Measurements from ENCODE around the gene NR0B2. TPM values are rescaled to one million over a fixed set of nuclear protein-coding genes. Genes with fewer than 3 reads are reported as not detected.

Gene NR0B2
- total and polyA plus RNA-seq, 4 donors: 28.0 TPM; not detected in 3

- intact Hi-C loops (cut with DNase I): no loop called here
- H3K4me3 ChIP-seq (ENCODE audit: low read length in 2 of 2): peak within 1 kb of the TSS; percentile 66 to 83
- H3K4me1 ChIP-seq (ENCODE audit: control insufficient read depth in 1 of 2, insufficient read depth in 2 of 2, low read length in 2 of 2): peaks cover 0 to 5% of the 10 kb centered on the region in 2 donors
- 1% methylated on average over 78 to 83 of the region's 83 CpGs for WGBS, 2 donors
- H3K9me3 ChIP-seq (ENCODE audit: control insufficient read depth, low read length): no peaks in the 10 kb centered on the region
- H3K27me3 ChIP-seq (ENCODE audit: control insufficient read depth in 1 of 2, insufficient read depth in 2 of 2, low read length in 1 of 2): no peaks in the 10 kb centered on the region
- peak; percentile 98 to 99 for DNase-seq
- peak within 1 kb of the TSS in 1 of 2 donors; percentile 71 for H3K27ac ChIP-seq (ENCODE audit: low read depth in 1 of 2, low read length in 2 of 2)
- no peaks in the 10 kb centered on the region for H3K36me3 ChIP-seq (ENCODE audit: control insufficient read depth in 1 of 2, insufficient read depth in 2 of 2, low read length in 1 of 2)
- ATAC-seq (ENCODE audit: low FRiP score): peak; percentile 99
Measured at GRCh38 chr1:26921540-26922430, 8.0 kb upstream of the NR0B2 start, which contains the start of gene NUDC. TSS of gene NUDC (plus strand) at chr1:26921743. CDS start at chr1:26921849, 106 bp downstream.

- H3K4me3 ChIP-seq (ENCODE audit: low read length in 2 of 2): peak overlapping the region in 1 of 2 donors; percentile 21
- ATAC-seq (ENCODE audit: low FRiP score) (peak; percentile 67), DNase-seq (no peak)
- no peaks in the 10 kb centered on the region for H3K9me3 ChIP-seq (ENCODE audit: control insufficient read depth, low read length)
- intact Hi-C loops (cut with DNase I): no loop called here
- 9 to 10% methylated on average over 7 of the region's 7 CpGs for WGBS, 2 donors
- H3K4me1 ChIP-seq (ENCODE audit: control insufficient read depth in 1 of 2, insufficient read depth in 2 of 2, low read length in 2 of 2): peaks cover 0 to 5% of the 10 kb centered on the region in 2 donors
- H3K36me3 ChIP-seq (ENCODE audit: control insufficient read depth in 1 of 2, insufficient read depth in 2 of 2, low read length in 1 of 2): no peaks in the 10 kb centered on the region
- peak overlapping the region in 1 of 2 donors; percentile 15 for H3K27ac ChIP-seq (ENCODE audit: low read depth in 1 of 2, low read length in 2 of 2)
- no peaks in the 10 kb centered on the region for H3K27me3 ChIP-seq (ENCODE audit: control insufficient read depth in 1 of 2, insufficient read depth in 2 of 2, low read length in 1 of 2)
Measured at GRCh38 chr1:26921126-26921539, 7.4 kb upstream of the NR0B2 start.

- H3K4me3 ChIP-seq (ENCODE audit: low read length in 2 of 2): no peak overlapping the region
- 49 to 52% methylated on average over 5 of the region's 5 CpGs for WGBS, 2 donors
- no peaks in the 10 kb centered on the region for H3K4me1 ChIP-seq (ENCODE audit: control insufficient read depth in 1 of 2, insufficient read depth in 2 of 2, low read length in 2 of 2)
- H3K27me3 ChIP-seq (ENCODE audit: control insufficient read depth in 1 of 2, insufficient read depth in 2 of 2, low read length in 1 of 2): no peaks in the 10 kb centered on the region
- DNase-seq: no peak
- ATAC-seq (ENCODE audit: low FRiP score): no peak
- no peaks in the 10 kb centered on the region for H3K36me3 ChIP-seq (ENCODE audit: control insufficient read depth in 1 of 2, insufficient read depth in 2 of 2, low read length in 1 of 2)
- H3K9me3 ChIP-seq (ENCODE audit: control insufficient read depth, low read length): no peaks in the 10 kb centered on the region
- intact Hi-C loops (cut with DNase I): no loop called here
- no peak overlapping the region for H3K27ac ChIP-seq (ENCODE audit: low read depth in 1 of 2, low read length in 2 of 2)
Measured at GRCh38 chr1:26915204-26915842, 1.5 kb upstream of the NR0B2 start.

- no peak overlapping the region for H3K4me3 ChIP-seq (ENCODE audit: low read length in 2 of 2)
- ATAC-seq (ENCODE audit: low FRiP score): no peak
- H3K27ac ChIP-seq (ENCODE audit: low read depth in 1 of 2, low read length in 2 of 2): no peak overlapping the region
- H3K9me3 ChIP-seq (ENCODE audit: control insufficient read depth, low read length): no peaks in the 10 kb centered on the region
- 76 to 77% methylated on average over 5 of the region's 5 CpGs for WGBS, 2 donors
- no peaks in the 10 kb centered on the region for H3K4me1 ChIP-seq (ENCODE audit: control insufficient read depth in 1 of 2, insufficient read depth in 2 of 2, low read length in 2 of 2)
- intact Hi-C loops (cut with DNase I): no loop called here
- no peak for DNase-seq
- no peaks in the 10 kb centered on the region for H3K27me3 ChIP-seq (ENCODE audit: control insufficient read depth in 1 of 2, insufficient read depth in 2 of 2, low read length in 1 of 2)
- no peaks in the 10 kb centered on the region for H3K36me3 ChIP-seq (ENCODE audit: control insufficient read depth in 1 of 2, insufficient read depth in 2 of 2, low read length in 1 of 2)
Measured at GRCh38 chr1:26913389-26913753, 404 bp downstream of the NR0B2 start.

GRCh38 chr1:26912147-26912490 lies 1.7 kb downstream of the NR0B2 start:
- ATAC-seq (ENCODE audit: low FRiP score) (no peak), DNase-seq (no peak)
- no peak overlapping the region for H3K4me3 ChIP-seq (ENCODE audit: low read length in 2 of 2)
- 42 to 66% methylated on average over 2 of the region's 2 CpGs for WGBS, 2 donors
- intact Hi-C loops (cut with DNase I): no loop called here
- no peak overlapping the region for H3K27ac ChIP-seq (ENCODE audit: low read depth in 1 of 2, low read length in 2 of 2)
- no peaks in the 10 kb centered on the region for H3K4me1 ChIP-seq (ENCODE audit: control insufficient read depth in 1 of 2, insufficient read depth in 2 of 2, low read length in 2 of 2)
- H3K27me3 ChIP-seq (ENCODE audit: control insufficient read depth in 1 of 2, insufficient read depth in 2 of 2, low read length in 1 of 2): no peaks in the 10 kb centered on the region
- no peaks in the 10 kb centered on the region for H3K9me3 ChIP-seq (ENCODE audit: control insufficient read depth, low read length)
- H3K36me3 ChIP-seq (ENCODE audit: control insufficient read depth in 1 of 2, insufficient read depth in 2 of 2, low read length in 1 of 2): no peaks in the 10 kb centered on the region

- intact Hi-C loops (cut with DNase I): no loop called here
- Histone ChIP-seq H3K4me1 (ENCODE audit: control insufficient read depth in 1 of 2, insufficient read depth in 2 of 2, low read length in 2 of 2) (no peaks in the 10 kb centered on the region), H3K27me3 (ENCODE audit: control insufficient read depth in 1 of 2, insufficient read depth in 2 of 2, low read length in 1 of 2) (no peaks in the 10 kb centered on the region), H3K9me3 (ENCODE audit: control insufficient read depth, low read length) (no peaks in the 10 kb centered on the region), H3K27ac (ENCODE audit: low read depth in 1 of 2, low read length in 2 of 2) (no peak overlapping the region), H3K4me3 (ENCODE audit: low read length in 2 of 2) (no peak overlapping the region), H3K36me3 (ENCODE audit: control insufficient read depth in 1 of 2, insufficient read depth in 2 of 2, low read length in 1 of 2) (no peaks in the 10 kb centered on the region)
- ATAC-seq (ENCODE audit: low FRiP score) (no peak), DNase-seq (no peak)
- 84 to 90% methylated on average over 8 of the region's 8 CpGs for WGBS, 2 donors
Measured at GRCh38 chr1:26911399-26912146, 2.2 kb downstream of the NR0B2 start.

- Histone ChIP-seq H3K9me3 (ENCODE audit: control insufficient read depth, low read length) (no peaks in the 10 kb centered on the region), H3K4me1 (ENCODE audit: control insufficient read depth in 1 of 2, insufficient read depth in 2 of 2, low read length in 2 of 2) (no peaks in the 10 kb centered on the region), H3K36me3 (ENCODE audit: control insufficient read depth in 1 of 2, insufficient read depth in 2 of 2, low read length in 1 of 2) (no peaks in the 10 kb centered on the region), H3K4me3 (ENCODE audit: low read length in 2 of 2) (no peak overlapping the region), H3K27ac (ENCODE audit: low read depth in 1 of 2, low read length in 2 of 2) (no peak overlapping the region), H3K27me3 (ENCODE audit: control insufficient read depth in 1 of 2, insufficient read depth in 2 of 2, low read length in 1 of 2) (no peaks in the 10 kb centered on the region)
- intact Hi-C loops (cut with DNase I): no loop called here
- no peak for ATAC-seq (ENCODE audit: low FRiP score)
- 77 to 80% methylated on average over 4 of the region's 4 CpGs for WGBS, 2 donors
- DNase-seq: no peak
Measured at GRCh38 chr1:26910343-26911160, 3.2 kb downstream of the NR0B2 start.

GRCh38 chr1:26909951-26910342 lies 3.8 kb downstream of the NR0B2 start:
- H3K27ac ChIP-seq (ENCODE audit: low read depth in 1 of 2, low read length in 2 of 2): no peak overlapping the region
- ATAC-seq (ENCODE audit: low FRiP score) (no peak), DNase-seq (no peak)
- intact Hi-C loops (cut with DNase I): no loop called here
- no peaks in the 10 kb centered on the region for H3K9me3 ChIP-seq (ENCODE audit: control insufficient read depth, low read length)
- 56 to 82% methylated on average over 3 of the region's 3 CpGs for WGBS, 2 donors
- H3K4me1 ChIP-seq (ENCODE audit: control insufficient read depth in 1 of 2, insufficient read depth in 2 of 2, low read length in 2 of 2): no peaks in the 10 kb centered on the region
- H3K36me3 ChIP-seq (ENCODE audit: control insufficient read depth in 1 of 2, insufficient read depth in 2 of 2, low read length in 1 of 2): no peaks in the 10 kb centered on the region
- H3K27me3 ChIP-seq (ENCODE audit: control insufficient read depth in 1 of 2, insufficient read depth in 2 of 2, low read length in 1 of 2): no peaks in the 10 kb centered on the region
- no peak overlapping the region for H3K4me3 ChIP-seq (ENCODE audit: low read length in 2 of 2)

Measured in aorta (tissue), 5 donors.